ENCODE data around the gene MOB3B. TPM values are rescaled to one million over a fixed set of nuclear protein-coding genes. Genes with fewer than 3 reads are reported as not detected.

MOB3B gene
- total RNA-seq, 2 experiments from 2014 or later, result 0.25 to 0.30 TPM

- Histone ChIP-seq H3K4me1 (ENCODE audit: insufficient read depth, low read length) (peaks cover 21% of the 10 kb centered on the region), H3K27me3 (ENCODE audit: control insufficient read depth in 1 of 2, insufficient read depth in 2 of 2, low read length in 2 of 2) (no peaks in the 10 kb centered on the region), H3K9me3 (ENCODE audit: control insufficient read depth in 1 of 2, insufficient read depth in 1 of 2, low read length in 2 of 2) (no peaks in the 10 kb centered on the region), H3K27ac (ENCODE audit: low read depth in 1 of 2, low read length in 2 of 2) (no peak overlapping the region), H3K36me3 (ENCODE audit: insufficient read depth, low read length) (peaks cover 10% of the 10 kb centered on the region), H3K4me3 (ENCODE audit: low read length) (no peak overlapping the region)
- Mint-ChIP-seq H3K36me3 (ENCODE audit: low read depth) (peaks cover 29% of the 10 kb centered on the region), H3K9me3 (no peaks in the 10 kb centered on the region), H3K4me1 (ENCODE audit: low read depth) (peaks cover 51% of the 10 kb centered on the region), H3K4me3 (peak overlapping the region; percentile 26), H3K27ac (peak overlapping the region; percentile 98), H3K27me3 (peaks cover 5% of the 10 kb centered on the region)
- CTCF ChIA-PET, result interaction anchor here (0.9 kb wide), 1 partner anchor 42 kb away, joined by 4 read pairs; the partner anchor contains the start of gene MOB3B
- intact Hi-C loops (cut with DNase I, micrococcal nuclease), result loop anchor here (5.0 to 10.0 kb wide), 4 partner anchors 44 to 679 kb away; partner anchors contain the start of genes IFT74 (in 2 of the 2), CAAP1 (in 1 of the 2) and MOB3B (in 1 of the 2)
- POLR2A ChIA-PET, result no interaction called here
- TF ChIP-seq CTCF (IDR thresholded peaks at IDR 0.05), result no peak
- no peak for DNase-seq
- ATAC-seq (ENCODE audit: poor library complexity), result no peak
Measured at GRCh38 chr9:27571011-27571410, 41.4 kb upstream of the MOB3B start.

- Histone ChIP-seq H3K4me3 (ENCODE audit: low read length) (no peak overlapping the region), H3K27ac (ENCODE audit: low read depth in 1 of 2, low read length in 2 of 2) (no peak overlapping the region), H3K4me1 (ENCODE audit: insufficient read depth, low read length) (peaks cover 18% of the 10 kb centered on the region), H3K36me3 (ENCODE audit: insufficient read depth, low read length) (peaks cover 11% of the 10 kb centered on the region), H3K27me3 (ENCODE audit: control insufficient read depth in 1 of 2, insufficient read depth in 2 of 2, low read length in 2 of 2) (no peaks in the 10 kb centered on the region), H3K9me3 (ENCODE audit: control insufficient read depth in 1 of 2, insufficient read depth in 1 of 2, low read length in 2 of 2) (no peaks in the 10 kb centered on the region)
- Mint-ChIP-seq H3K27me3 (peaks cover 5% of the 10 kb centered on the region), H3K4me1 (ENCODE audit: low read depth) (peaks cover 60% of the 10 kb centered on the region), H3K27ac (no peak overlapping the region), H3K9me3 (no peaks in the 10 kb centered on the region), H3K4me3 (no peak overlapping the region), H3K36me3 (ENCODE audit: low read depth) (peaks cover 43% of the 10 kb centered on the region)
- CTCF ChIA-PET, result interaction anchor here (2.3 kb wide), 1 partner anchor 13 kb away, joined by 5 read pairs; no protein-coding TSS in a partner anchor
- ATAC-seq (ENCODE audit: poor library complexity), result no peak
- no peak for TF ChIP-seq CTCF (IDR thresholded peaks at IDR 0.05)
- DNase-seq, result no peak
- intact Hi-C loops (cut with DNase I, micrococcal nuclease), result no loop called here
- POLR2A ChIA-PET, result no interaction called here
Measured at GRCh38 chr9:27569406-27569805, 39.8 kb upstream of the MOB3B start.

- H3K27me3 Mint-ChIP-seq, result no peaks in the 10 kb centered on the region
- peaks cover 42% of the 10 kb centered on the region for H3K4me1 Mint-ChIP-seq (ENCODE audit: low read depth)
- H3K4me1 ChIP-seq (ENCODE audit: insufficient read depth, low read length), result peaks cover 3% of the 10 kb centered on the region
- peaks cover 46% of the 10 kb centered on the region for H3K36me3 Mint-ChIP-seq (ENCODE audit: low read depth)
- TF ChIP-seq CTCF (IDR thresholded peaks at IDR 0.05), result no peak
- H3K9me3 Mint-ChIP-seq, result no peaks in the 10 kb centered on the region
- intact Hi-C loops (cut with DNase I, micrococcal nuclease), result no loop called here
- no peak overlapping the region for H3K4me3 Mint-ChIP-seq
- H3K27me3 ChIP-seq (ENCODE audit: control insufficient read depth in 1 of 2, insufficient read depth in 2 of 2, low read length in 2 of 2), result no peaks in the 10 kb centered on the region
- no peak for ATAC-seq (ENCODE audit: poor library complexity)
- no peak overlapping the region for H3K27ac Mint-ChIP-seq
- no peak for DNase-seq
- H3K36me3 ChIP-seq (ENCODE audit: insufficient read depth, low read length), result peaks cover 20% of the 10 kb centered on the region
- no peak overlapping the region for H3K27ac ChIP-seq (ENCODE audit: low read depth in 1 of 2, low read length in 2 of 2)
- ChIA-PET CTCF (no interaction called here), POLR2A (no interaction called here)
- H3K4me3 ChIP-seq (ENCODE audit: low read length), result no peak overlapping the region
- no peaks in the 10 kb centered on the region for H3K9me3 ChIP-seq (ENCODE audit: control insufficient read depth in 1 of 2, insufficient read depth in 1 of 2, low read length in 2 of 2)
Measured at GRCh38 chr9:27566118-27566517, 36.5 kb upstream of the MOB3B start.
